ENCODE measurements around the gene MFAP1. TPM values are rescaled to one million over a fixed set of nuclear protein-coding genes. Genes with fewer than 3 reads are reported as not detected.

Gene MFAP1
- total RNA-seq, 1 donor from 2014 or later: 49.3 TPM

- Mint-ChIP-seq H3K4me1 (peaks cover 34% of the 10 kb centered on the region), H3K9me3 (no peaks in the 10 kb centered on the region), H3K4me3 (peak within 1 kb of the TSS; percentile 96), H3K27me3 (no peaks in the 10 kb centered on the region), H3K27ac (peak within 1 kb of the TSS; percentile 98), H3K36me3 (ENCODE audit: low read depth) (peaks cover 71% of the 10 kb centered on the region)
- intact Hi-C loops (cut with micrococcal nuclease): loop anchor here (1.0 to 10.0 kb wide), 3 partner anchors 8 to 616 kb away; partner anchors contain the start of genes CCNDBP1, MFAP1 and SERF2
- peak; percentile 98 for DNase-seq
Observed at GRCh38 chr15:43800286-43801141, 24.0 kb downstream of the MFAP1 start, which contains the start of gene HYPK. HYPK (plus strand) TSS chr15:43800599; CDS start chr15:43800623, 24 bp downstream.

- peak within 1 kb of the TSS; percentile 98 for H3K27ac Mint-ChIP-seq
- H3K4me1 Mint-ChIP-seq: peaks cover 35% of the 10 kb centered on the region
- no peaks in the 10 kb centered on the region for H3K27me3 Mint-ChIP-seq
- DNase-seq: no peak
- H3K36me3 Mint-ChIP-seq (ENCODE audit: low read depth): peaks cover 71% of the 10 kb centered on the region
- H3K9me3 Mint-ChIP-seq: no peaks in the 10 kb centered on the region
- intact Hi-C loops (cut with micrococcal nuclease): loop anchor here (1.0 to 10.0 kb wide), 3 partner anchors 8 to 615 kb away; partner anchors contain the start of genes CCNDBP1, MFAP1 and SERF2
- H3K4me3 Mint-ChIP-seq: peak within 1 kb of the TSS; percentile 96
Observed at GRCh38 chr15:43799945-43800285, 24.6 kb downstream of the MFAP1 start, which contains the start of gene SERINC4. SERINC4 (minus strand) TSS chr15:43800220; CDS start chr15:43799986, 234 bp downstream.

GRCh38 chr15:43799209-43799944, 25.1 kb downstream of the MFAP1 start:
- Mint-ChIP-seq H3K9me3 (no peaks in the 10 kb centered on the region), H3K27ac (peak overlapping the region; percentile 98), H3K27me3 (no peaks in the 10 kb centered on the region), H3K36me3 (ENCODE audit: low read depth) (peaks cover 71% of the 10 kb centered on the region), H3K4me1 (peaks cover 40% of the 10 kb centered on the region), H3K4me3 (peak overlapping the region; percentile 96)
- no peak for DNase-seq
- intact Hi-C loops (cut with micrococcal nuclease): no loop called here

GRCh38 chr15:43796566-43796965, 27.9 kb downstream of the MFAP1 start:
- Mint-ChIP-seq H3K27me3 (no peaks in the 10 kb centered on the region), H3K27ac (peak overlapping the region; percentile 3), H3K9me3 (no peaks in the 10 kb centered on the region), H3K36me3 (ENCODE audit: low read depth) (peaks cover 82% of the 10 kb centered on the region), H3K4me1 (peaks cover 51% of the 10 kb centered on the region), H3K4me3 (no peak overlapping the region)
- DNase-seq: no peak
- intact Hi-C loops (cut with micrococcal nuclease): no loop called here

GRCh38 chr15:43795997-43796396, 28.5 kb downstream of the MFAP1 start:
- no peak overlapping the region for H3K4me3 Mint-ChIP-seq
- no peak for DNase-seq
- no peak overlapping the region for H3K27ac Mint-ChIP-seq
- peaks cover 48% of the 10 kb centered on the region for H3K4me1 Mint-ChIP-seq
- H3K36me3 Mint-ChIP-seq (ENCODE audit: low read depth): peaks cover 76% of the 10 kb centered on the region
- intact Hi-C loops (cut with micrococcal nuclease): no loop called here
- no peaks in the 10 kb centered on the region for H3K9me3 Mint-ChIP-seq
- H3K27me3 Mint-ChIP-seq: no peaks in the 10 kb centered on the region

GRCh38 chr15:43795197-43795596, 29.3 kb downstream of the MFAP1 start:
- peak overlapping the region; percentile 7 for H3K4me3 Mint-ChIP-seq
- intact Hi-C loops (cut with micrococcal nuclease): no loop called here
- no peak overlapping the region for H3K27ac Mint-ChIP-seq
- H3K9me3 Mint-ChIP-seq: no peaks in the 10 kb centered on the region
- DNase-seq: no peak
- peaks cover 69% of the 10 kb centered on the region for H3K36me3 Mint-ChIP-seq (ENCODE audit: low read depth)
- H3K27me3 Mint-ChIP-seq: no peaks in the 10 kb centered on the region
- peaks cover 45% of the 10 kb centered on the region for H3K4me1 Mint-ChIP-seq

GRCh38 chr15:43794269-43795037, 30.0 kb downstream of the MFAP1 start:
- Mint-ChIP-seq H3K4me1 (peaks cover 37% of the 10 kb centered on the region), H3K36me3 (ENCODE audit: low read depth) (peaks cover 63% of the 10 kb centered on the region)

GRCh38 chr15:43793647-43794046, 30.8 kb downstream of the MFAP1 start:
- peaks cover 56% of the 10 kb centered on the region for H3K36me3 Mint-ChIP-seq (ENCODE audit: low read depth)
- no peaks in the 10 kb centered on the region for H3K9me3 Mint-ChIP-seq
- H3K4me1 Mint-ChIP-seq: peaks cover 33% of the 10 kb centered on the region
- intact Hi-C loops (cut with micrococcal nuclease): loop anchor here (2.0 kb wide), 2 partner anchors 33 to 45 kb away; partner anchors contain the start of gene WDR76
- peak overlapping the region; percentile 97 for H3K27ac Mint-ChIP-seq
- H3K27me3 Mint-ChIP-seq: no peaks in the 10 kb centered on the region
- peak overlapping the region; percentile 98 for H3K4me3 Mint-ChIP-seq
- no peak for DNase-seq

More at GRCh38 chr15:43794269-43795037, 30.0 kb downstream of the MFAP1 start:
- intact Hi-C loops (cut with micrococcal nuclease): no loop called here
- H3K4me3 Mint-ChIP-seq: peak overlapping the region; percentile 98
- DNase-seq: no peak
- H3K9me3 Mint-ChIP-seq: no peaks in the 10 kb centered on the region
- H3K27me3 Mint-ChIP-seq: no peaks in the 10 kb centered on the region
- H3K27ac Mint-ChIP-seq: peak overlapping the region; percentile 71

- H3K9me3 Mint-ChIP-seq: no peaks in the 10 kb centered on the region
- intact Hi-C loops (cut with micrococcal nuclease): loop anchor here (1.0 to 2.0 kb wide), 3 partner anchors 7 to 44 kb away; partner anchors contain the start of genes HYPK, SERINC4 and WDR76
- DNase-seq: peak; percentile 80
- no peaks in the 10 kb centered on the region for H3K27me3 Mint-ChIP-seq
- H3K4me1 Mint-ChIP-seq: peaks cover 28% of the 10 kb centered on the region
- H3K4me3 Mint-ChIP-seq: peak overlapping the region; percentile 98
- peaks cover 51% of the 10 kb centered on the region for H3K36me3 Mint-ChIP-seq (ENCODE audit: low read depth)
- H3K27ac Mint-ChIP-seq: peak overlapping the region; percentile 97
Observed at GRCh38 chr15:43792761-43793476, 31.6 kb downstream of the MFAP1 start.

GRCh38 chr15:43791993-43792760, 32.3 kb downstream of the MFAP1 start, which contains the start of gene SERF2:
SERF2 (plus strand) TSS chr15:43792320; CDS start chr15:43792377, 57 bp downstream.
- no peaks in the 10 kb centered on the region for H3K9me3 Mint-ChIP-seq
- intact Hi-C loops (cut with micrococcal nuclease): loop anchor here (1.0 to 2.0 kb wide), 4 partner anchors 8 to 43 kb away; partner anchors contain the start of genes HYPK, SERINC4 and WDR76

GRCh38 chr15:43789409-43789808, 35.1 kb downstream of the MFAP1 start:
- Mint-ChIP-seq H3K4me1 (peaks cover 20% of the 10 kb centered on the region), H3K27ac (no peak overlapping the region), H3K9me3 (no peaks in the 10 kb centered on the region), H3K36me3 (ENCODE audit: low read depth) (peaks cover 22% of the 10 kb centered on the region), H3K4me3 (no peak overlapping the region), H3K27me3 (no peaks in the 10 kb centered on the region)
- intact Hi-C loops (cut with micrococcal nuclease): no loop called here
- DNase-seq: no peak

More at GRCh38 chr15:43791993-43792760, 32.3 kb downstream of the MFAP1 start, which contains the start of gene SERF2:
- Mint-ChIP-seq H3K4me3 (peak within 1 kb of the TSS; percentile 98), H3K27ac (peak within 1 kb of the TSS; percentile 97), H3K36me3 (ENCODE audit: low read depth) (peaks cover 47% of the 10 kb centered on the region), H3K4me1 (peaks cover 28% of the 10 kb centered on the region), H3K27me3 (no peaks in the 10 kb centered on the region)
- DNase-seq: peak; percentile 100

GRCh38 chr15:43779016-43779415, 45.5 kb downstream of the MFAP1 start:
- Mint-ChIP-seq H3K27me3 (peaks cover 15% of the 10 kb centered on the region), H3K36me3 (ENCODE audit: low read depth) (peaks cover 8% of the 10 kb centered on the region), H3K4me1 (peaks cover 21% of the 10 kb centered on the region), H3K4me3 (peak overlapping the region; percentile 0), H3K9me3 (no peaks in the 10 kb centered on the region), H3K27ac (no peak overlapping the region)
- DNase-seq: no peak
- intact Hi-C loops (cut with micrococcal nuclease): no loop called here
